Prostate gland (tissue), 2 donors: ENCODE data around the gene NR2C2AP.

Experiments used
- CTCF ChIP-seq, 4 experiments: fragments of 200-600 bp in 2 of 4; fragments of 450-650 bp in 2 of 4; sonication (generic) in 2 of 4; IDR thresholded peaks; 1 replicate in 3 of 4; 2 replicates in 1 of 4; pipeline ENCODE4 v1.5.1; 2016 to 2019; ENCODE audit warnings: antibody characterized with exemption in 4 of 4, mild to moderate bottlenecking in 2 of 4, moderate library complexity in 2 of 4
- POLR2A ChIP-seq: fragments of 450-650 bp; IDR thresholded peaks from one replicate; pipeline ENCODE4 v1.6.1; 2016; ENCODE audit warnings: antibody characterized with exemption, mild to moderate bottlenecking

- no peak for TF ChIP-seq CTCF (IDR thresholded peaks at IDR 0.05)
- TF ChIP-seq POLR2A, result no peak
Measured at GRCh38 chr19:19192910-19193423, 10.2 kb downstream of the NR2C2AP start.
